K562 (cell line): ENCODE results near the gene ZNF665. TPM values are rescaled to one million over a fixed set of nuclear protein-coding genes. Genes with fewer than 3 reads are reported as not detected.

ENCODE experiments used
- CBX2 ChIP-seq: fragments of 200-600 bp; sonication (generic); IDR thresholded peaks from one replicate; pipeline ENCODE4 v1.6.1; 2012; ENCODE audit warnings: mild to moderate bottlenecking, low read length, inconsistent platforms; ENCODE audit not compliant: insufficient read depth, poor library complexity, severe bottlenecking
- CBX5 ChIP-seq: IDR thresholded peaks from 2 replicates; pipeline ENCODE4 v1.6.1; 2014; ENCODE audit warnings: low read depth, borderline replicate concordance
- E2F3 ChIP-seq: fragments of 250-450 bp; sonication (Bioruptor Pico); IDR thresholded peaks from 2 replicates; pipeline ENCODE4 v1.4.0; 2020; ENCODE audit warnings: mild to moderate bottlenecking
- GATA2 ChIP-seq: sonication (generic); formaldehyde crosslinking; IDR thresholded peaks from 2 replicates; pipeline ENCODE4 v1.4.0; 2020; ENCODE audit warnings: mild to moderate bottlenecking, missing genetic modification reagents
- HEY1 ChIP-seq: fragments of 250-450 bp; sonication (Bioruptor Pico); IDR thresholded peaks from 2 replicates; pipeline ENCODE4 v1.5.0; 2020; ENCODE audit warnings: mild to moderate bottlenecking, moderate library complexity, borderline replicate concordance
- HIVEP1 ChIP-seq: fragments of 250-450 bp; sonication (Bioruptor Pico); IDR thresholded peaks from 2 replicates; pipeline ENCODE4 v1.4.0; 2020; ENCODE audit warnings: mild to moderate bottlenecking
- KDM2B ChIP-seq: fragments of 250-450 bp; sonication (Bioruptor Pico); IDR thresholded peaks from 2 replicates; pipeline ENCODE4 v1.8.0; 2021; ENCODE audit warnings: mild to moderate bottlenecking, moderate library complexity
- KDM4B ChIP-seq, 2 experiments: fragments of 450-650 bp in 1 of 2; sonication (generic) in 1 of 2; IDR thresholded peaks; 2 replicates each; pipeline ENCODE4 v1.6.1; 2016 to 2017; ENCODE audit warnings: borderline replicate concordance in 2 of 2, antibody characterized with exemption in 1 of 2, low read depth in 1 of 2, mild to moderate bottlenecking in 1 of 2
- NFATC3 ChIP-seq: fragments of 450-650 bp; IDR thresholded peaks from 2 replicates; pipeline ENCODE4 v1.6.1; 2017; ENCODE audit warnings: mild to moderate bottlenecking
- NR2C2 ChIP-seq, 2 experiments: fragments of 200-800 bp in 1 of 2; sonication (Bioruptor generic) in 1 of 2; sonication (generic) in 1 of 2; formaldehyde crosslinking in 1 of 2; IDR thresholded peaks; 2 replicates each; pipeline versions ENCODE4 v1.6.1 to v1.8.0; 2016 to 2022; ENCODE audit warnings: mild to moderate bottlenecking in 1 of 2, missing compliant biosample characterization in 1 of 2, missing genetic modification characterization in 1 of 2, missing genetic modification reagents in 1 of 2
- PHF20 ChIP-seq: fragments of 450-650 bp; IDR thresholded peaks from 2 replicates; pipeline ENCODE4 v1.6.1; 2018; ENCODE audit not compliant: partially characterized antibody
- TRIM24 ChIP-seq, 2 experiments: fragments of 450-650 bp; IDR thresholded peaks; 2 replicates each; pipeline ENCODE4 v1.6.1; 2016
- ZEB2 ChIP-seq: fragments of 450-650 bp; IDR thresholded peaks from 2 replicates; pipeline ENCODE4 v1.6.1; 2016
- ZNF12 ChIP-seq: sonication (generic); formaldehyde crosslinking; IDR thresholded peaks from 2 replicates; pipeline ENCODE4 v1.4.0; 2020; ENCODE audit warnings: mild to moderate bottlenecking, missing genetic modification reagents
- ZNF133 ChIP-seq: fragments of 250-450 bp; sonication (Bioruptor Pico); IDR thresholded peaks from 2 replicates; pipeline ENCODE4 v1.4.0; 2020; ENCODE audit warnings: mild to moderate bottlenecking
- ZNF436 ChIP-seq: fragments of 250-450, 450-650 bp; sonication (Bioruptor Pico); formaldehyde crosslinking; IDR thresholded peaks from 2 replicates; pipeline ENCODE4 v1.7.0; 2020; ENCODE audit warnings: mild to moderate bottlenecking
- ZNF561 ChIP-seq: fragments of 450-650 bp; formaldehyde crosslinking; conservative IDR thresholded peaks from 2 replicates; pipeline ENCODE4 v1.4.0; 2020; ENCODE audit warnings: mild to moderate bottlenecking, moderate library complexity
- ZNF707 ChIP-seq: fragments of 250-450 bp; sonication (Bioruptor Pico); conservative IDR thresholded peaks from 2 replicates; pipeline ENCODE4 v1.8.0; 2022; ENCODE audit warnings: inconsistent platforms, mild to moderate bottlenecking, moderate library complexity
- polyA plus RNA-seq, 8 experiments: library from polyadenylated mRNA; depleted of rRNA in 4 of 8; stranded (reverse) in 5 of 8; unstranded in 3 of 8; fragments of >200 nt; fragmentation: Nextera tagmentation in 2 of 8; fragmentation: Illumina TruSeq in 1 of 8; extraction: Ambion mirVana in 2 of 8; extraction: Trizol in 1 of 8; gene quantifications; 2 replicates each; pipeline versions ENCODE4 v1.2.1 to v1.2.3, GENCODE V29; 2011 to 2014; ENCODE audit warnings: inconsistent platforms in 1 of 8, missing spikeins in 1 of 8
- total RNA-seq, 7 experiments: library from RNA; depleted of rRNA in 6 of 7; stranded (reverse); fragments of >200 nt in 6 of 7; fragmentation: Illumina TruSeq in 2 of 7; extraction: Trizol in 2 of 7; gene quantifications; 2 replicates each; pipeline versions ENCODE4 v1.2.1 to v1.2.3, GENCODE V29; 2011 to 2021; ENCODE audit warnings: low replicate concordance in 1 of 7
- TF ChIP-seq, protein P1 (sequence below), 2 experiments: fragments of 450-650 bp; IDR thresholded peaks; 2 replicates each; pipeline ENCODE4 v1.6.1; 2018; ENCODE audit warnings: mild to moderate bottlenecking in 2 of 2, low read depth in 1 of 2; ENCODE audit not compliant: partially characterized antibody in 2 of 2
- TF ChIP-seq, protein P2 (sequence below): fragments of 250-450 bp; sonication (Bioruptor Pico); IDR thresholded peaks from 2 replicates; pipeline ENCODE4 v1.9.0; 2021; ENCODE audit warnings: mild to moderate bottlenecking
- TF ChIP-seq, protein P3 (sequence below), 3 experiments: IDR thresholded peaks in 2 of 3; conservative IDR thresholded peaks in 1 of 3; 2 replicates each; pipeline ENCODE4 v1.5.1; 2011 to 2012; ENCODE audit warnings: low read length in 3 of 3, mild to moderate bottlenecking in 3 of 3, control low read depth in 2 of 3, improper control_type of control experiment in 1 of 3, inconsistent platforms in 1 of 3, low read depth in 1 of 3, mixed read lengths in 1 of 3, moderate library complexity in 1 of 3; ENCODE audit not compliant: insufficient read depth in 2 of 3
- TF ChIP-seq, protein P4 (sequence below): fragments of 250-450 bp; sonication (Bioruptor Pico); IDR thresholded peaks from 2 replicates; pipeline ENCODE4 v1.5.0; 2022; ENCODE audit warnings: mild to moderate bottlenecking

ZNF665 gene
- total and polyA plus RNA-seq, 9 of the 15 experiments (the other 6 are each of a cell fraction or from before 2014, with no cell fraction given), result 1.9 to 7.6 (median 2.8) TPM

DNA sequence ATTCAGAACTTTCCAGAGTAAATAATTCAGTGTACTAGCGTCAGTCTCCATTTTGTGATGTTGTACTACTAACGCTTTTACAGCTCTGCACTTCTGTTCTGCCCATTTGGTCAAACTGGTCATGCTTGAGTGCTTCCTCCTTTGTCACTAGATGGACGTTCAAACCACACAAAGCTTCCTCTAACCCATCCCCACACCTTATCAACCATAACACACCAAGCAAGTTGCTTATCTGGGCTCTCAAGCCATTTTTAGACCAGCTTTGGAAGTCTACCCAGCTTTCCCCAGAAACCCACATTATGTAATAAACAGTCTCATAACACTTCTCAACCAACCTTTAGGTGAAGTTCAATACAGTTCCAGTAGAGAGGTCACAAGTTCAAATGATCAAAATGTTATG lies 32.0 kb downstream of the ZNF665 start (continued):
- TF ChIP-seq, protein P1, sequence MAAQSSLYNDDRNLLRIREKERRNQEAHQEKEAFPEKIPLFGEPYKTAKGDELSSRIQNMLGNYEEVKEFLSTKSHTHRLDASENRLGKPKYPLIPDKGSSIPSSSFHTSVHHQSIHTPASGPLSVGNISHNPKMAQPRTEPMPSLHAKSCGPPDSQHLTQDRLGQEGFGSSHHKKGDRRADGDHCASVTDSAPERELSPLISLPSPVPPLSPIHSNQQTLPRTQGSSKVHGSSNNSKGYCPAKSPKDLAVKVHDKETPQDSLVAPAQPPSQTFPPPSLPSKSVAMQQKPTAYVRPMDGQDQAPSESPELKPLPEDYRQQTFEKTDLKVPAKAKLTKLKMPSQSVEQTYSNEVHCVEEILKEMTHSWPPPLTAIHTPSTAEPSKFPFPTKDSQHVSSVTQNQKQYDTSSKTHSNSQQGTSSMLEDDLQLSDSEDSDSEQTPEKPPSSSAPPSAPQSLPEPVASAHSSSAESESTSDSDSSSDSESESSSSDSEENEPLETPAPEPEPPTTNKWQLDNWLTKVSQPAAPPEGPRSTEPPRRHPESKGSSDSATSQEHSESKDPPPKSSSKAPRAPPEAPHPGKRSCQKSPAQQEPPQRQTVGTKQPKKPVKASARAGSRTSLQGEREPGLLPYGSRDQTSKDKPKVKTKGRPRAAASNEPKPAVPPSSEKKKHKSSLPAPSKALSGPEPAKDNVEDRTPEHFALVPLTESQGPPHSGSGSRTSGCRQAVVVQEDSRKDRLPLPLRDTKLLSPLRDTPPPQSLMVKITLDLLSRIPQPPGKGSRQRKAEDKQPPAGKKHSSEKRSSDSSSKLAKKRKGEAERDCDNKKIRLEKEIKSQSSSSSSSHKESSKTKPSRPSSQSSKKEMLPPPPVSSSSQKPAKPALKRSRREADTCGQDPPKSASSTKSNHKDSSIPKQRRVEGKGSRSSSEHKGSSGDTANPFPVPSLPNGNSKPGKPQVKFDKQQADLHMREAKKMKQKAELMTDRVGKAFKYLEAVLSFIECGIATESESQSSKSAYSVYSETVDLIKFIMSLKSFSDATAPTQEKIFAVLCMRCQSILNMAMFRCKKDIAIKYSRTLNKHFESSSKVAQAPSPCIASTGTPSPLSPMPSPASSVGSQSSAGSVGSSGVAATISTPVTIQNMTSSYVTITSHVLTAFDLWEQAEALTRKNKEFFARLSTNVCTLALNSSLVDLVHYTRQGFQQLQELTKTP (IDR thresholded peaks at IDR 0.05; ENCODE audit: low read depth in 1 of 2, partially characterized antibody in 2 of 2), result peak in 1 of 2 experiments; percentile 71
- TF ChIP-seq NR2C2 (CRISPR knock-in tag; IDR thresholded peaks at IDR 0.05) (no peak), NR2C2 (tag; IDR thresholded peaks at IDR 0.05) (peak; percentile 50; the same call in 1 of the 2 replicates), ZNF561 (CRISPR knock-in tag) (no peak), ZEB2 (peak; percentile 76), PHF20 (no peak), HEY1 (CRISPR knock-in tag) (no peak), KDM2B (CRISPR knock-in tag) (no peak), KDM4B (IDR thresholded peaks at IDR 0.05; ENCODE audit: borderline replicate concordance in 2 of 2, low read depth in 1 of 2) (no peak), ZNF133 (CRISPR knock-in tag) (no peak), ZNF12 (no peak), GATA2 (CRISPR knock-in tag) (peak; percentile 82), ZNF436 (CRISPR knock-in tag) (no peak), E2F3 (no peak), TRIM24 (IDR thresholded peaks at IDR 0.05) (peak; percentile 97 to 98), CBX5 (no peak; the same call in 1 of the 2 replicates), CBX2 (no peak), NFATC3 (0 out of 2 replicates have a peak, but pooled peaks have one; percentile 40), ZNF707 (no peak), HIVEP1 (CRISPR knock-in tag) (no peak)
- TF ChIP-seq, protein P2, sequence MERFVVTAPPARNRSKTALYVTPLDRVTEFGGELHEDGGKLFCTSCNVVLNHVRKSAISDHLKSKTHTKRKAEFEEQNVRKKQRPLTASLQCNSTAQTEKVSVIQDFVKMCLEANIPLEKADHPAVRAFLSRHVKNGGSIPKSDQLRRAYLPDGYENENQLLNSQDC (CRISPR knock-in tag), result no peak
- TF ChIP-seq, protein P3, sequence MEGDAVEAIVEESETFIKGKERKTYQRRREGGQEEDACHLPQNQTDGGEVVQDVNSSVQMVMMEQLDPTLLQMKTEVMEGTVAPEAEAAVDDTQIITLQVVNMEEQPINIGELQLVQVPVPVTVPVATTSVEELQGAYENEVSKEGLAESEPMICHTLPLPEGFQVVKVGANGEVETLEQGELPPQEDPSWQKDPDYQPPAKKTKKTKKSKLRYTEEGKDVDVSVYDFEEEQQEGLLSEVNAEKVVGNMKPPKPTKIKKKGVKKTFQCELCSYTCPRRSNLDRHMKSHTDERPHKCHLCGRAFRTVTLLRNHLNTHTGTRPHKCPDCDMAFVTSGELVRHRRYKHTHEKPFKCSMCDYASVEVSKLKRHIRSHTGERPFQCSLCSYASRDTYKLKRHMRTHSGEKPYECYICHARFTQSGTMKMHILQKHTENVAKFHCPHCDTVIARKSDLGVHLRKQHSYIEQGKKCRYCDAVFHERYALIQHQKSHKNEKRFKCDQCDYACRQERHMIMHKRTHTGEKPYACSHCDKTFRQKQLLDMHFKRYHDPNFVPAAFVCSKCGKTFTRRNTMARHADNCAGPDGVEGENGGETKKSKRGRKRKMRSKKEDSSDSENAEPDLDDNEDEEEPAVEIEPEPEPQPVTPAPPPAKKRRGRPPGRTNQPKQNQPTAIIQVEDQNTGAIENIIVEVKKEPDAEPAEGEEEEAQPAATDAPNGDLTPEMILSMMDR (IDR thresholded peaks at IDR 0.05 in 2 of 3, conservative IDR thresholded peaks at IDR 0.05 in 1 of 3; ENCODE audit: insufficient read depth in 2 of 3, low read depth in 1 of 3, low read length in 3 of 3), result no peak; a peak in 1 of 6 replicates
- TF ChIP-seq, protein P4, sequence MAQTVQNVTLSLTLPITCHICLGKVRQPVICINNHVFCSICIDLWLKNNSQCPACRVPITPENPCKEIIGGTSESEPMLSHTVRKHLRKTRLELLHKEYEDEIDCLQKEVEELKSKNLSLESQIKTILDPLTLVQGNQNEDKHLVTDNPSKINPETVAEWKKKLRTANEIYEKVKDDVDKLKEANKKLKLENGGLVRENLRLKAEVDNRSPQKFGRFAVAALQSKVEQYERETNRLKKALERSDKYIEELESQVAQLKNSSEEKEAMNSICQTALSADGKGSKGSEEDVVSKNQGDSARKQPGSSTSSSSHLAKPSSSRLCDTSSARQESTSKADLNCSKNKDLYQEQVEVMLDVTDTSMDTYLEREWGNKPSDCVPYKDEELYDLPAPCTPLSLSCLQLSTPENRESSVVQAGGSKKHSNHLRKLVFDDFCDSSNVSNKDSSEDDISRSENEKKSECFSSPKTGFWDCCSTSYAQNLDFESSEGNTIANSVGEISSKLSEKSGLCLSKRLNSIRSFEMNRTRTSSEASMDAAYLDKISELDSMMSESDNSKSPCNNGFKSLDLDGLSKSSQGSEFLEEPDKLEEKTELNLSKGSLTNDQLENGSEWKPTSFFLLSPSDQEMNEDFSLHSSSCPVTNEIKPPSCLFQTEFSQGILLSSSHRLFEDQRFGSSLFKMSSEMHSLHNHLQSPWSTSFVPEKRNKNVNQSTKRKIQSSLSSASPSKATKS (CRISPR knock-in tag), result no peak
